GM12872 (cell line): ENCODE measurements around the gene TTC9.

ENCODE experiments used
- TF ChIP-seq, protein P1 (sequence below): IDR thresholded peaks from 3 replicates; pipeline ENCODE4 v1.5.1; 2011; ENCODE audit warnings: low read depth, mild to moderate bottlenecking, low read length, moderate library complexity; ENCODE audit not compliant: insufficient read depth

TTC9 gene

DNA sequence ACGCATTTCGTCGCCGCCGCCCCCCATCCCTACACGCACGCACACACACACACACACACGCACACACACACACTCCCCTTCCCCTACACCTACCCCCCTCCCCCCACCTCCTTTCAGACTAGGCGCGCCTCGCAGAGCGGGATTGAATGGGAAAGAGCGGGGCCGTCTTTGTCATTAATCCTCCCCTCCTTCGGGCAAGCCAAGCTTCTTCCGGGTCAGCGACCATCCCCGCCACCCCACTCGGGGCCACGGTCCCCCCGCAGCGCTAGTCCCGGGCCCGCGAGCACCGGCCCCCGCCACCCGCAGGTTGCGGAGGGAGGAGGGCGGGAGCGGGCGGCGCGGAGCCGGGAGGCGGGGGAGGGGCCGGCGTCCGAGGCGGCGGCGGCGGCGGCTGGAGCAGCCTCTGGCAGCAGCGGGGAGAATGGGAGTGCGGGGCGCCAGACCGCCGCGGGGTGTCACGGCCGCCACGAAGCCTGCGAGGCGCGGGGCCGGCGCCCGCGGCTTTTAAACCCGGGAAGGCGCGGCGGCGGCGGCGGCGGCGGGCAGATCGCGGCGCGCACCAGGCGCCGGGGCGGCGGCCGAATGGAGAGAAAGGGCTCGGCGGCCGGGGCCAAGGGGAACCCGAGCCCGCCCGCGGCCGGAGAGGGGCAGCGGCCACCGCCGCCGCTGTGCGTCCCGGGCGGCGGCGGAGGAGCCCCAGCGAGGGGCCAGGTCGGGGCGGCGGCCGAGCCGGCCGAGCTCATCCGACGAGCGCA lies at the start of gene TTC9:
TTC9 (plus strand) TSS at position 369 of the 755 bp plus-strand sequence; CDS start at position 583, 214 bp downstream.
- TF ChIP-seq, protein P1, sequence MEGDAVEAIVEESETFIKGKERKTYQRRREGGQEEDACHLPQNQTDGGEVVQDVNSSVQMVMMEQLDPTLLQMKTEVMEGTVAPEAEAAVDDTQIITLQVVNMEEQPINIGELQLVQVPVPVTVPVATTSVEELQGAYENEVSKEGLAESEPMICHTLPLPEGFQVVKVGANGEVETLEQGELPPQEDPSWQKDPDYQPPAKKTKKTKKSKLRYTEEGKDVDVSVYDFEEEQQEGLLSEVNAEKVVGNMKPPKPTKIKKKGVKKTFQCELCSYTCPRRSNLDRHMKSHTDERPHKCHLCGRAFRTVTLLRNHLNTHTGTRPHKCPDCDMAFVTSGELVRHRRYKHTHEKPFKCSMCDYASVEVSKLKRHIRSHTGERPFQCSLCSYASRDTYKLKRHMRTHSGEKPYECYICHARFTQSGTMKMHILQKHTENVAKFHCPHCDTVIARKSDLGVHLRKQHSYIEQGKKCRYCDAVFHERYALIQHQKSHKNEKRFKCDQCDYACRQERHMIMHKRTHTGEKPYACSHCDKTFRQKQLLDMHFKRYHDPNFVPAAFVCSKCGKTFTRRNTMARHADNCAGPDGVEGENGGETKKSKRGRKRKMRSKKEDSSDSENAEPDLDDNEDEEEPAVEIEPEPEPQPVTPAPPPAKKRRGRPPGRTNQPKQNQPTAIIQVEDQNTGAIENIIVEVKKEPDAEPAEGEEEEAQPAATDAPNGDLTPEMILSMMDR, result no peak

DNA sequence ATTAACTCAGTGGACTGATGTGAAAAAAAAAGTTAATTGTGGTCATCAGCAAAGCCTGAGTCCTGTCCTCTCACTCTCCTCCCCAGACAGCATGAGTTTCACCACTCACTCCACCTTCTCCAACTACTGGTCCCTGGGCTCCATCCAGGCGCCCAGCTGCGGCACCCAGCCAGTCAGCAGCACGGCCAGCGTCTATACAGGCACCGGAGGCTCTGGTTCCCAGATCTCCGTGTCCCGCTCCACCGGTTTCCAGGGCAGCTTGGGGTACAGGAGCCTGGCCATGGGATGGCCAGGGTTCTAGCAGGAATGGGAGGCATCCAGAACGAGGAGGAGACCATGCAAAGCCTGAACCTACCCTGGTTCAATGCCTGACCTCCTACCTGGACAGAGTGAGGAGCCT lies 47.3 kb upstream of the TTC9 start:
- TF ChIP-seq, protein P1, result no peak

DNA sequence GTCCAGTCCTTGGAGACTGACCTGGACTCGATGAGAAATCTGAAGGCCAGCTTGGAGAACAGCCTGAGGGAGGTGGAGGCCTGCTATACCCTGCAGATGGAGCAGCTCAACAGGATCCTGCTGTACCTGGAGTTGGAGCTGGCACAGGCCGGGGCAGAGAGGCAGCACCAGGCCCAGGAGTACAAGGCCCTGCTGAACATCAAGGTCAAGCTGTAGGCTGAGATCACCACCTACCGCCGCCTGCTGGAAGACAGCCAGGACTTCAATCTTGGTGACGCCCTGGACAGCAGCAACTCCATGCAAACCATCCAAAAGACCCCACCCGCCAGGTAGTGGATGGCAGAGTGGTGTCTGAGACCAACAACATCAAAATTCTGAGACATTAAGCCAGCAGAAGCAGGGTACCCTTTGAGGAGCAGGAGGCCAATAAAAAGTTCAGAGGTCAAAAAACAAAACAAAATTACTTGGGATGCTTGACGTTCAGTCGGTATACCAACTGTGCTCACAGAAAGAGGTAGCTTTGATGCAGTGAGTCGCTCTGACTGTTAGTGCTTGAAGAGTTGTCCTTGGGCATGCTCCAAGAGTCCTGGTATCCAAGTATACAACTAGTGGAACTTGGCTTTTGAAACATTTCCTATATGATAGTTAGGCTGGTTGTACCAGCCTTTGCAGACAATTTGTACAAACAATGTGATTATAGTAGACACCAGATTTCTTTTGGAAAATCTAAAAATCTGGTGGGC lies 46.1 kb upstream of the TTC9 start:
- TF ChIP-seq, protein P1, result no peak

GRCh38 chr14:70597731-70598130 lies 44.0 kb upstream of the TTC9 start:
- TF ChIP-seq, protein P1, result no peak

GRCh38 chr14:70599345-70599744 lies 42.4 kb upstream of the TTC9 start:
- TF ChIP-seq, protein P1, result no peak

DNA sequence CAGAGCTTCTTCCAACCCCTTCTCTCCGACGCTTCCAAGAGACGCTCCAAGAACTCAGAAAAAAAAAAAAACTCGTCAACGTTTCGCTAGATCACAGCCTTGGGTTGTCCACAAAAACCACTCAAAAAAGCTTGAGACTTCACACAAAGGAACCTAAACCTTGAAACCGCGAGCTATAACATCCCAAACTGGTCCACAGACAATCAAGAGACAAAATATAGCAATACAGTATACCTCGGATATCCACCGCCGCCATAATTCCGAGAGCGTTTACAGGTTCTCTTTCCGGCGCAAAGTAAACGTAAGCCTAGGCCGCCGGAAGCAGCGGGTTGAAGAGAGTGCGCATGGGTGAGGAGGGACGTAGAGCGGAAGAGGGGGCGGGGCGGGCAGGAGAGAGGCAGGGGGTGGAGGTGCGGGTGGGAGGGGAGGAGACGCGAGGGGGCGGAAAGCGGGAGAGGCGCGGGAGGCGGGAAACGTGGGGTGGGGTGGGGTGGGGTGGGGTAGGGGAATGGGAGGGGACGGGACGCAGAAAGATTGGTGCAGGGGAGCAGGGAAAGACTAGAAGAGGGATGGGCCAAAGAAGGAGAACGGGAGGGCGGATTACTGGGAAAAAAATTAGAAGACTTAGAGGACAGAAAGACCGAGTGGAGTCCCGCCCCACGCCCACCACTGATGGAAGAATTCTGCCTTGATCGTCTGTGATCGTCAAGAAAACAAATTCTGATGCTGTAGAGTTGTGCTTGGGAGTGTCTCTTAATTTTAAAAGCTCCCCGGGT lies 41.1 kb upstream of the TTC9 start, which contains the start of gene MED6:
MED6 (minus strand) TSS at position 274 of the 776 bp plus-strand sequence; CDS start at position 256, 18 bp downstream.
- TF ChIP-seq, protein P1, result no peak

GRCh38 chr14:70601162-70601561 lies 40.6 kb upstream of the TTC9 start:
- TF ChIP-seq, protein P1, result no peak
